B cell (primary cell): ENCODE measurements around the gene NOVA1. TPM values are rescaled to one million over a fixed set of nuclear protein-coding genes. Genes with fewer than 3 reads are reported as not detected.

Experiments used
- ATAC-seq: fragments of 200-7000 bp; cut with Tn5 transposase; one replicate; pipeline ENCODE4 v1.10.0; 2021; ENCODE audit warnings: low read depth, mild to moderate bottlenecking, moderate number of reproducible peaks, moderate library complexity
- CTCF ChIA-PET: fragments of 350-600 bp; sonication (Branson Sonifier 250); formaldehyde crosslinking; loops from one replicate; lab custom pipeline; 2021; ENCODE audit warnings: antibody characterized with exemption, inconsistent platforms; lab: Charles Lee
- POLR2A ChIA-PET: fragments of 350-600 bp; sonication (Branson Sonifier 250); formaldehyde crosslinking; loops from one replicate; lab custom pipeline; 2021; ENCODE audit warnings: antibody characterized with exemption; lab: Charles Lee
- DNase-seq: peaks from one replicate; pipeline ENCODE4 v3.0.0; 2013
- H2AFZ ChIP-seq: 2 replicates; pipeline ENCODE4 v1.6.1; 2012; ENCODE audit warnings: mild to moderate bottlenecking, low read depth, low read length; ENCODE audit not compliant: insufficient read depth, poor library complexity, severe bottlenecking
- H3K27ac ChIP-seq, 2 donors: 1 replicate in 1 of 2; 2 replicates in 1 of 2; pipeline ENCODE4 v1.5.1; 2012 to 2013; ENCODE audit warnings: low read length in 2 of 2, mild to moderate bottlenecking in 2 of 2, moderate library complexity in 1 of 2
- H3K27me3 ChIP-seq, 4 experiments: fragments of 200-600 bp in 1 of 4; sonication (generic) in 1 of 4; replicated peaks in 1 of 4; 1 replicate in 2 of 4; 2 replicates in 2 of 4; pipeline versions ENCODE4 v1.6.1 to v1.7.0; 2013 to 2016; ENCODE audit warnings: low read length in 3 of 4, mild to moderate bottlenecking in 2 of 4, mixed read lengths in 1 of 4, moderate library complexity in 1 of 4; ENCODE audit not compliant: insufficient read depth in 4 of 4, control insufficient read depth in 3 of 4; ENCODE audit errors: control extremely low read depth in 1 of 4
- H3K36me3 ChIP-seq, 2 experiments: replicated peaks in 1 of 2; 1 replicate in 1 of 2; 2 replicates in 1 of 2; pipeline versions ENCODE4 v1.6.1 to v1.7.1; 2013; ENCODE audit warnings: low read length in 1 of 2; ENCODE audit not compliant: insufficient read depth in 2 of 2, control insufficient read depth in 1 of 2; ENCODE audit errors: control extremely low read depth in 1 of 2, extremely low read depth in 1 of 2
- H3K4me1 ChIP-seq, 2 donors: fragments of 200-600 bp in 1 of 2; sonication (generic) in 1 of 2; 1 replicate in 1 of 2; 2 replicates in 1 of 2; pipeline versions ENCODE4 v1.5.1 to v1.6.1; 2013 to 2017; ENCODE audit warnings: low read length in 2 of 2; ENCODE audit not compliant: control insufficient read depth in 2 of 2, insufficient read depth in 2 of 2
- H3K4me2 ChIP-seq: replicated peaks from 2 replicates; pipeline ENCODE3; 2012; ENCODE audit warnings: mild to moderate bottlenecking, low read depth, low read length; ENCODE audit not compliant: poor library complexity, severe bottlenecking
- H3K4me3 ChIP-seq, 5 experiments: fragments of 200-600 bp in 1 of 5; sonication (generic) in 1 of 5; 1 replicate in 3 of 5; 2 replicates in 2 of 5; pipeline versions ENCODE4 v1.5.1 to v1.7.0; 2011 to 2016; ENCODE audit warnings: low read length in 4 of 5, mild to moderate bottlenecking in 4 of 5, low read depth in 2 of 5, control low read depth in 1 of 5, moderate library complexity in 1 of 5; ENCODE audit not compliant: insufficient read depth in 1 of 5; ENCODE audit errors: control extremely low read depth in 1 of 5, extremely low read depth in 1 of 5
- H3K79me2 ChIP-seq: fragments of 200-600 bp; sonication (generic); one replicate; pipeline ENCODE4 v1.6.0; 2016; ENCODE audit warnings: low read length; ENCODE audit not compliant: control insufficient read depth, insufficient read depth
- H3K9ac ChIP-seq: fragments of 200-600 bp; sonication (generic); 2 replicates; pipeline ENCODE4 v1.6.1; 2017; ENCODE audit warnings: mild to moderate bottlenecking, low read length, moderate library complexity
- H3K9me3 ChIP-seq, 3 donors: one replicate each; pipeline versions ENCODE4 v1.6.1 to v1.7.1; 2013; ENCODE audit warnings: low read length in 2 of 3; ENCODE audit not compliant: control insufficient read depth in 2 of 3, insufficient read depth in 1 of 3; ENCODE audit errors: control extremely low read depth in 1 of 3
- H4K20me1 ChIP-seq: 2 replicates; pipeline ENCODE4 v1.6.0; 2012; ENCODE audit warnings: mild to moderate bottlenecking, low read length; ENCODE audit not compliant: insufficient read depth, control insufficient read depth, poor library complexity, severe bottlenecking
- H3K27ac Mint-ChIP-seq: one replicate; pipeline ENCODE4 v1.8.0; 2021; ENCODE audit warnings: mixed read lengths
- H3K27me3 Mint-ChIP-seq: one replicate; pipeline ENCODE4 v1.8.0; 2021; ENCODE audit warnings: mixed read lengths
- H3K4me1 Mint-ChIP-seq: one replicate; pipeline ENCODE4 v1.8.0; 2021; ENCODE audit warnings: mixed read lengths
- H3K4me3 Mint-ChIP-seq: one replicate; pipeline ENCODE4 v1.8.0; 2021; ENCODE audit warnings: mixed read lengths
- H3K9me3 Mint-ChIP-seq: one replicate; pipeline ENCODE4 v1.8.0; 2022; ENCODE audit warnings: mixed read lengths; ENCODE audit not compliant: insufficient read depth
- CTCF ChIP-seq: fragments of 200-600 bp; IDR thresholded peaks from one replicate; pipeline ENCODE4 v1.8.0; 2022; ENCODE audit warnings: antibody characterized with exemption, mild to moderate bottlenecking
- EZH2 ChIP-seq: IDR thresholded peaks from 2 replicates; pipeline ENCODE4 v1.6.1; 2012; ENCODE audit warnings: borderline replicate concordance, low read depth, mild to moderate bottlenecking, moderate library complexity, low read length; ENCODE audit not compliant: insufficient read depth, poor library complexity, severe bottlenecking
- WGBS: methylation state at CpG from one replicate; pipeline ENCODE4 v1.1.5; 2013; ENCODE audit warnings: missing lambda C conversion rate; ENCODE audit not compliant: insufficient coverage; 5-methylcytosine and 5-hydroxymethylcytosine counted together
- intact Hi-C: fragments of 100-400 bp; cut with micrococcal nuclease; formaldehyde crosslinking; loops from one replicate; pipeline ENCODE4 v1.10.0; 2022
- polyA plus RNA-seq: library from polyadenylated mRNA; depleted of rRNA; stranded (reverse); fragments of >200 nt; gene quantifications from 2 replicates; pipeline ENCODE4 v1.2.3, GENCODE V29; 2012
- total RNA-seq, 2 donors: library from RNA; stranded (reverse); fragments of 120-200 nt in 1 of 2; gene quantifications; 1 replicate in 1 of 2; 2 replicates in 1 of 2; pipeline versions ENCODE4 v1.2.3 to v1.2.4, GENCODE V29; 2013 to 2022

Gene NOVA1
- total and polyA plus RNA-seq, 2 donors (not counting 1 experiment from before 2014, with no cell fraction given): not detected

- CTCF ChIA-PET: no interaction called here
- no peak overlapping the region for H3K4me3 Mint-ChIP-seq
- no peak overlapping the region for H3K27ac Mint-ChIP-seq
Observed at GRCh38 chr14:26517771-26518170, 80.1 kb downstream of the NOVA1 start.

DNA sequence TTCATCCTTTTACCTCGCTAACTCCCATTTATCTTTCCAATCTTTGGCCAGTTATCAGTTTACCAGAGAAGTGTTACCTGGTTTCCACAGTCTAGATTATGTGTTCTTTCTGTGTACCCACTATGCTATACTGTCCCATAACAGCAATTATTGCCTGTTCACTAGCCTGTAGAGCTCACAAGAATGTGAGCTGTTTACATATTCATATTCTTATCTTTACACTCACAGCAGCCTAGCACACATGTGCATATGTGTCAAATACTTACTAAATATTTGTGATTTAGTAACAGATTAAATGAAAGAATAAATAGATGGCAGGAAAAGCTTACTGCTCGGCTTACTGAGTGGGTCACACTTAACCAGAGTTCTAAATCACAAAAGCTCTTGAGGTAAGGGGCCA is 97.8 kb downstream of the NOVA1 start:
- Mint-ChIP-seq H3K27ac (no peak overlapping the region), H3K9me3 (peaks cover 2% of the 10 kb centered on the region), H3K27me3 (no peaks in the 10 kb centered on the region), H3K4me1 (no peaks in the 10 kb centered on the region), H3K4me3 (no peak overlapping the region)
- Histone ChIP-seq H3K27me3 (no peaks in the 10 kb centered on the region), H2AFZ (no peak overlapping the region), H3K4me2 (no peak overlapping the region), H3K79me2 (no peaks in the 10 kb centered on the region), H3K4me1 (no peaks in the 10 kb centered on the region), H3K36me3 (no peaks in the 10 kb centered on the region), H3K27ac (no peak overlapping the region), H3K4me3 (no peak overlapping the region), H3K9me3 (peaks cover 0 to 2% (median 0%) of the 10 kb centered on the region in 3 donors), H4K20me1 (no peaks in the 10 kb centered on the region), H3K9ac (no peak overlapping the region)
- intact Hi-C loops: no loop called here
- ChIA-PET CTCF (no interaction called here), POLR2A (no interaction called here)
- no peak for TF ChIP-seq CTCF
- TF ChIP-seq EZH2: no peak
- ATAC-seq (no peak), DNase-seq (no peak)
- WGBS: no CpG with 5 or more reads among the region's 2 CpGs

More at GRCh38 chr14:26517771-26518170, 80.1 kb downstream of the NOVA1 start:
- H3K9me3 ChIP-seq: no peaks in the 10 kb centered on the region
- no peaks in the 10 kb centered on the region for H3K27me3 ChIP-seq
- no peaks in the 10 kb centered on the region for H3K36me3 ChIP-seq
- TF ChIP-seq CTCF: no peak
- no peak for TF ChIP-seq EZH2
- H3K4me2 ChIP-seq: no peak overlapping the region
- ATAC-seq: no peak
- no peaks in the 10 kb centered on the region for H3K4me1 ChIP-seq
- H3K9me3 Mint-ChIP-seq: no peaks in the 10 kb centered on the region
- POLR2A ChIA-PET: no interaction called here
- H3K79me2 ChIP-seq: no peaks in the 10 kb centered on the region
- no peak overlapping the region for H3K27ac ChIP-seq
- no peak for DNase-seq
- no peaks in the 10 kb centered on the region for H3K27me3 Mint-ChIP-seq
- no peaks in the 10 kb centered on the region for H4K20me1 ChIP-seq
- H2AFZ ChIP-seq: no peak overlapping the region
- H3K9ac ChIP-seq: no peak overlapping the region
- H3K4me3 ChIP-seq: no peak overlapping the region
- no peaks in the 10 kb centered on the region for H3K4me1 Mint-ChIP-seq
- intact Hi-C loops: no loop called here
